ENCODE results near the gene MYLIP. TPM values are rescaled to one million over a fixed set of nuclear protein-coding genes. Genes with fewer than 3 reads are reported as not detected.

Gene MYLIP
- total RNA-seq, 1 donor from 2014 or later, result 5.7 TPM

- peak; percentile 68 for TF ChIP-seq CTCF (conservative IDR thresholded peaks at IDR 0.05; ENCODE audit: low read depth, low read length)
- DNase-seq (ENCODE audit: low read depth), result no peak
- no peak overlapping the region for H3K4me3 ChIP-seq (ENCODE audit: low read depth, low read length)
Observed at GRCh38 chr6:16183187-16183664, 54.3 kb downstream of the MYLIP start.

GRCh38 chr6:16184129-16184528 is 55.2 kb downstream of the MYLIP start:
- TF ChIP-seq CTCF (conservative IDR thresholded peaks at IDR 0.05; ENCODE audit: low read depth, low read length), result peak; percentile 62
- no peak overlapping the region for H3K4me3 ChIP-seq (ENCODE audit: low read depth, low read length)
- DNase-seq (ENCODE audit: low read depth), result no peak

GRCh38 chr6:16184551-16184950 is 55.7 kb downstream of the MYLIP start:
- H3K4me3 ChIP-seq (ENCODE audit: low read depth, low read length), result no peak overlapping the region
- DNase-seq (ENCODE audit: low read depth), result no peak
- TF ChIP-seq CTCF (conservative IDR thresholded peaks at IDR 0.05; ENCODE audit: low read depth, low read length), result no peak

- DNase-seq (ENCODE audit: low read depth), result no peak
- no peak for TF ChIP-seq CTCF (conservative IDR thresholded peaks at IDR 0.05; ENCODE audit: low read depth, low read length)
Observed at GRCh38 chr6:16187176-16187575, 58.3 kb downstream of the MYLIP start.

DNA sequence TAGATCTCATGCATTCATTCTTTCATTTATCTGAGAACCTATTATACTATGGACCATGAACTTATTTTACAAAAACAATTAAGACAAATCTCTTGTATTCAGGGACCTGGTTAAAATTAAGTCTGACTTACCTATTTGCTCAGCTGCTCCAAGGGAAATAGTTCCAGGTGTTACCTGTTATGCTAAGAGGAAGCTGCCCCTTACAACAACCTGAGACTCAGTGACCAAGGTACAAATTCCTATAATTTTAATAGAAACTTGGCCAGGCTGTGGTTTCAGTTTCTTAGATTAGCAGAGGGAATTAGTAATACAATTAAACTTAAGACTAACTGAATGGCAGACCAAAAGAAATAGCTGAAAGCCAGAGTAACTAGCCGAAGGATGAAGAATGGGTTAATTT is 61.3 kb downstream of the MYLIP start:
- no peak for DNase-seq (ENCODE audit: low read depth)
- TF ChIP-seq CTCF (conservative IDR thresholded peaks at IDR 0.05; ENCODE audit: low read depth, low read length), result no peak
- no peak overlapping the region for H3K4me3 ChIP-seq (ENCODE audit: low read depth, low read length)

More at GRCh38 chr6:16187176-16187575, 58.3 kb downstream of the MYLIP start:
- H3K4me3 ChIP-seq (ENCODE audit: low read depth, low read length), result no peak overlapping the region

DNA sequence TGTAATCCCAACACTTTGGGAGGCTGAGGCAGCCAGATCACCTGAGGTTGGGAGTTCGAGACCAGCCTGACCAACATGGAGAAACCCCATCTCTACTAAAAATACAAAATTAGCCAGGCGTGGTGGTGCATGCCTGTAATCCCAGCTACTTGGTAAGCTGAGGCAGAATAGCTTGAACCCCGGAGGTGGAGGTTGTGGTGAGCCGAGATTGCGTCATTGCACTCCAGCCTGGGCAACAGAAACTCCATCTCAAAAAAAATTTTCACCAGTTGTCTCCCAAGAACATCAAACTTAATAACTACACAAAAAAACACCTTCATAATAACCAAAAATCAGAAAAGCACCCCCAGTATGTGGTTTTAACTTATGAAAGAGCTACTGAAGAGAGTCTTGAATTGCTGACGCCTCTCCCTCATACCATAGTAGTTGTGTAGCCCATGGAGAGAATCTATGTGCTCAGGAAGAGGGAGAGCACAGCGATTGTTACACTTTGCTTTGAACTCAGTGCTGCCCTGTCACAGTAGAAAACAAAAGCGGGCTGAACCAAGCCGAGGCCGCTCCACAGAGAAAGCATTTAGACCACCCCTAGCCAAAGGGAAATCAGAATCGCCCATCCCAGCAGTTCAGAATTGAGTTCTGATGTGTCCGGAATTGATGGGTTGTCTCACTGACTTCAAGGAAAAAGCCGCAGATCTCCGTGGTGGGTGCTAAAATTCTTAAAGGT is 67.5 kb downstream of the MYLIP start:
- no peak overlapping the region for H3K4me3 ChIP-seq (ENCODE audit: low read depth, low read length)
- TF ChIP-seq CTCF (conservative IDR thresholded peaks at IDR 0.05; ENCODE audit: low read depth, low read length), result no peak
- no peak for DNase-seq (ENCODE audit: low read depth)
